Fibroblast of lung (primary cell): ENCODE results near the gene MS4A15. TPM values are rescaled to one million over a fixed set of nuclear protein-coding genes. Genes with fewer than 3 reads are reported as not detected.

ENCODE experiments used
- DNase-seq, 2 donors: peaks; one replicate each; pipeline versions ENCODE4 v3.0.0 to v3.0.0-alpha.2; 2010; ENCODE audit warnings: low read depth in 2 of 2
- H2AFZ ChIP-seq: 2 replicates; pipeline ENCODE4 v1.5.1; 2012; ENCODE audit warnings: low read length, control low read depth, inconsistent platforms
- H3K27ac ChIP-seq: 2 replicates; pipeline ENCODE4 v1.5.1; 2011; ENCODE audit warnings: low read length, control low read depth; ENCODE audit not compliant: insufficient read depth
- H3K27me3 ChIP-seq: 2 replicates; pipeline ENCODE4 v1.5.1; 2011; ENCODE audit warnings: mild to moderate bottlenecking, low read length; ENCODE audit not compliant: control insufficient read depth, insufficient read depth
- H3K36me3 ChIP-seq: 2 replicates; pipeline ENCODE4 v1.5.1; 2011; ENCODE audit warnings: low read length; ENCODE audit not compliant: control insufficient read depth, insufficient read depth
- H3K4me1 ChIP-seq: 2 replicates; pipeline ENCODE4 v1.5.1; 2011; ENCODE audit warnings: low read length; ENCODE audit not compliant: control insufficient read depth, insufficient read depth; ENCODE audit errors: extremely low read depth
- H3K4me2 ChIP-seq: 2 replicates; pipeline ENCODE4 v1.5.1; 2011; ENCODE audit warnings: low read length, control low read depth; ENCODE audit not compliant: insufficient read depth; ENCODE audit errors: extremely low read depth
- H3K4me3 ChIP-seq, 4 experiments: fragments of 200-600 bp in 1 of 4; sonication (generic) in 1 of 4; replicated peaks in 1 of 4; 2 replicates each; pipeline ENCODE4 v1.5.1; 2011 to 2016; ENCODE audit warnings: low read length in 4 of 4, low read depth in 3 of 4, mild to moderate bottlenecking in 3 of 4, control low read depth in 2 of 4, inconsistent platforms in 1 of 4, mixed read lengths in 1 of 4; ENCODE audit not compliant: insufficient read depth in 1 of 4; ENCODE audit errors: control extremely low read depth in 1 of 4
- H3K79me2 ChIP-seq: 2 replicates; pipeline ENCODE4 v1.5.1; 2012; ENCODE audit warnings: mild to moderate bottlenecking, low read length, inconsistent platforms; ENCODE audit not compliant: control insufficient read depth, insufficient read depth
- H3K9ac ChIP-seq: 2 replicates; pipeline ENCODE4 v1.5.1; 2011; ENCODE audit warnings: mild to moderate bottlenecking, low read length, control low read depth; ENCODE audit not compliant: insufficient read depth
- H3K9me3 ChIP-seq: 2 replicates; pipeline ENCODE4 v1.5.1; 2012; ENCODE audit warnings: low read depth, low read length; ENCODE audit not compliant: control insufficient read depth, insufficient read depth
- H4K20me1 ChIP-seq: 2 replicates; pipeline ENCODE4 v1.5.1; 2011; ENCODE audit warnings: low read length; ENCODE audit not compliant: control insufficient read depth, insufficient read depth; ENCODE audit errors: extremely low read depth
- EZH2 ChIP-seq: IDR thresholded peaks from 2 replicates; pipeline ENCODE4 v1.5.1; 2012; ENCODE audit warnings: low read length, control low read depth, mild to moderate bottlenecking; ENCODE audit errors: missing control alignments
- polyA plus RNA-seq, 2 donors: library from polyadenylated mRNA; depleted of rRNA in 1 of 2; stranded (reverse) in 1 of 2; unstranded in 1 of 2; fragments of >200 nt; gene quantifications; 2 replicates each; pipeline ENCODE4 v1.2.1, GENCODE V29; 2011 to 2012; ENCODE audit warnings: missing spikeins in 1 of 2
- total RNA-seq: library from RNA; depleted of rRNA; stranded (reverse); fragments of >200 nt; gene quantifications from 2 replicates; pipeline ENCODE4 v1.2.1, GENCODE V29; 2014
- TF ChIP-seq, protein P1 (sequence below), 2 donors: IDR thresholded peaks in 1 of 2; conservative IDR thresholded peaks in 1 of 2; 1 replicate in 1 of 2; 2 replicates in 1 of 2; pipeline ENCODE4 v1.5.1; 2011 to 2012; ENCODE audit warnings: low read length in 2 of 2, control low read depth in 1 of 2, inconsistent platforms in 1 of 2, low read depth in 1 of 2, mild to moderate bottlenecking in 1 of 2

The MS4A15 gene
- total and polyA plus RNA-seq, 2 donors (not counting 1 experiment from before 2014, with no cell fraction given) = not detected

- H3K4me1 ChIP-seq = no peaks in the 10 kb centered on the region
- H3K79me2 ChIP-seq = no peaks in the 10 kb centered on the region
- H3K4me3 ChIP-seq = no peak overlapping the region
- peaks cover 3% of the 10 kb centered on the region for H3K27me3 ChIP-seq
- H3K4me2 ChIP-seq = no peak overlapping the region
- DNase-seq = no peak
- TF ChIP-seq EZH2 = no peak
- TF ChIP-seq, protein P1, sequence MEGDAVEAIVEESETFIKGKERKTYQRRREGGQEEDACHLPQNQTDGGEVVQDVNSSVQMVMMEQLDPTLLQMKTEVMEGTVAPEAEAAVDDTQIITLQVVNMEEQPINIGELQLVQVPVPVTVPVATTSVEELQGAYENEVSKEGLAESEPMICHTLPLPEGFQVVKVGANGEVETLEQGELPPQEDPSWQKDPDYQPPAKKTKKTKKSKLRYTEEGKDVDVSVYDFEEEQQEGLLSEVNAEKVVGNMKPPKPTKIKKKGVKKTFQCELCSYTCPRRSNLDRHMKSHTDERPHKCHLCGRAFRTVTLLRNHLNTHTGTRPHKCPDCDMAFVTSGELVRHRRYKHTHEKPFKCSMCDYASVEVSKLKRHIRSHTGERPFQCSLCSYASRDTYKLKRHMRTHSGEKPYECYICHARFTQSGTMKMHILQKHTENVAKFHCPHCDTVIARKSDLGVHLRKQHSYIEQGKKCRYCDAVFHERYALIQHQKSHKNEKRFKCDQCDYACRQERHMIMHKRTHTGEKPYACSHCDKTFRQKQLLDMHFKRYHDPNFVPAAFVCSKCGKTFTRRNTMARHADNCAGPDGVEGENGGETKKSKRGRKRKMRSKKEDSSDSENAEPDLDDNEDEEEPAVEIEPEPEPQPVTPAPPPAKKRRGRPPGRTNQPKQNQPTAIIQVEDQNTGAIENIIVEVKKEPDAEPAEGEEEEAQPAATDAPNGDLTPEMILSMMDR (conservative IDR thresholded peaks at IDR 0.05 in 1 of 2, IDR thresholded peaks at IDR 0.05 in 1 of 2; ENCODE audit: low read depth in 1 of 2, low read length in 2 of 2) = peak; percentile 12 to 35
- no peaks in the 10 kb centered on the region for H4K20me1 ChIP-seq
- H3K9me3 ChIP-seq = no peaks in the 10 kb centered on the region
- no peaks in the 10 kb centered on the region for H3K36me3 ChIP-seq
- H3K27ac ChIP-seq = no peak overlapping the region
- no peak overlapping the region for H2AFZ ChIP-seq
- H3K9ac ChIP-seq = no peak overlapping the region
Observed at GRCh38 chr11:60767388-60767811, 10.7 kb downstream of the MS4A15 start.

DNA sequence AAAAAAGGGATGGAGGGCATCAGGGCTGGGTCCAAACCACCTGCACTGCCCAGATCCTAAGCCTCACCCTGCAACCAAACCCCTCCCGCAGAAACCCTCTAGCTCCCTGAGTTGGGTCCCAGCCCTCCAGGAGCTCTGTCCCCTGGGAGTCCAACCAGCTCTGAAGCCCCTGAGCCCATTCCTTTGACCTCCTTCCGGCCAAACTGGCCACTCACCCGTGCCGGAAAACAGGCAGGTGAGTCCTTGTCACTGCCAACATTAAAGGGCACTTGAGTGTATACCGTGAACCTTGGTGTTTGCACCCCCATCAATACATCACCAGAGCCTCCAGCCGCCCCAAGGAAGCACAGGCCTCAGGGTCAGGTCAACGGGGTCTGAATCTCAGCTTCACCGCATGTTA lies 11.5 kb downstream of the MS4A15 start:
- H3K36me3 ChIP-seq = no peaks in the 10 kb centered on the region
- no peak overlapping the region for H3K4me2 ChIP-seq
- no peak overlapping the region for H3K9ac ChIP-seq
- DNase-seq = no peak
- no peaks in the 10 kb centered on the region for H3K4me1 ChIP-seq
- H3K79me2 ChIP-seq = no peaks in the 10 kb centered on the region
- H3K27ac ChIP-seq = no peak overlapping the region
- H3K27me3 ChIP-seq = peaks cover 3% of the 10 kb centered on the region
- H2AFZ ChIP-seq = no peak overlapping the region
- TF ChIP-seq, protein P1 (conservative IDR thresholded peaks at IDR 0.05 in 1 of 2, IDR thresholded peaks at IDR 0.05 in 1 of 2; ENCODE audit: low read depth in 1 of 2, low read length in 2 of 2) = no peak
- no peak for TF ChIP-seq EZH2
- no peak overlapping the region for H3K4me3 ChIP-seq
- no peaks in the 10 kb centered on the region for H4K20me1 ChIP-seq
- H3K9me3 ChIP-seq = no peaks in the 10 kb centered on the region

DNA sequence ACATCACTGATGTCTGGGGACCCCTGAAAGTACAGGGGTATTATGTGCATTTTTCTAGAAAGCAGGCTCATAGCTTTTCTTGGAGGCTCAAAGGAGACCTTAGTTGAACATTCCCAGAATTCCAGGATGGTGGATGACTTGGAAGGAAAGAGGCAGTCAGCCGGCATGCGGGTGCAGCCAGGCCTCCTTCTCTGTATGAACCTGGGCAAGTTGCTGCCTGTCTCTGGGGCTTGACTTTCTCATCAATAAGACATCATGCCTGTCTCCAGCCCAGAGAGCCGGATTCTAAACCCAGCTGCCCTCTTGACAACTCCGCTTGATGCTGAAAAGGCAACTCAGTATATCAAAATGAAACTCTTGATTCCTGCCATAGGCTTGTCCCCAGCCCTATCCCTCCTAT lies 12.6 kb downstream of the MS4A15 start:
- no peaks in the 10 kb centered on the region for H3K79me2 ChIP-seq
- H3K9ac ChIP-seq = no peak overlapping the region
- no peak overlapping the region for H3K4me3 ChIP-seq
- no peak overlapping the region for H2AFZ ChIP-seq
- no peak overlapping the region for H3K27ac ChIP-seq
- no peaks in the 10 kb centered on the region for H4K20me1 ChIP-seq
- no peaks in the 10 kb centered on the region for H3K4me1 ChIP-seq
- DNase-seq = no peak
- H3K27me3 ChIP-seq = peaks cover 3% of the 10 kb centered on the region
- H3K4me2 ChIP-seq = no peak overlapping the region
- TF ChIP-seq, protein P1 (conservative IDR thresholded peaks at IDR 0.05 in 1 of 2, IDR thresholded peaks at IDR 0.05 in 1 of 2; ENCODE audit: low read depth in 1 of 2, low read length in 2 of 2) = no peak
- TF ChIP-seq EZH2 = no peak
- H3K36me3 ChIP-seq = no peaks in the 10 kb centered on the region
- H3K9me3 ChIP-seq = no peaks in the 10 kb centered on the region
